ENCODE measurements around the gene MLXIPL. TPM values are rescaled to one million over a fixed set of nuclear protein-coding genes. Genes with fewer than 3 reads are reported as not detected.
A peak's percentile ranks its signal among the peaks of the same experiment; 100 is the strongest.
"Not testable (repeated sequence)": the region's sequence is repeated elsewhere in the genome, so short reads cannot be mapped to it uniquely, and the experiment has no call there.

MLXIPL gene
- total and polyA plus RNA-seq, 5 experiments from 2014 or later, result not detected

DNA sequence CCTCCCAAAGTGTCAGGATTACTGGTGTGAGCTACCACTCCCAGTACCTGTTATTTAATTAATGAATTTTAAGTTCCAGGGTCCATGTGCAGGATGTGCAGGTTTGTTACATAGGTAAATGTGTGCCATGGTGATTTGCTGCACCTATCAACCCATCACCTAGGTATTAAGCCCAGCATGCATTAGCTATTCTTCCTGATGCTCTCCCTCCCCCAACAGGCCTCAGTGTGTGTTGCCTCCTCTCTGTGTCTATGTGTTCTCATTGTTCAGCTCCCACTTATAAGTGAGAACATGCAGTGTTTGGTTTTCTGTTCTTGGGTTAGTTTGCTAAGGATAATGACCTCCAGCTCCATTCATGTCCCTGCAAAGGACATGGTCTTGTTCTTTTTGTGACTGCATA, 57.9 kb downstream of the MLXIPL start:
- H3K4me3 Mint-ChIP-seq, result peak overlapping the region; percentile 65 to 86 (median 84)
- H3K27ac Mint-ChIP-seq, result peak overlapping the region; percentile 29 to 88 (median 81)
- H3K4me1 Mint-ChIP-seq, result peaks cover 11 to 38% (median 23%) of the 10 kb centered on the region in 4 donors
- peak in 1 of 10 donors; percentile 22 for DNase-seq
- peaks cover 0 to 24% (median 0%) of the 10 kb centered on the region in 3 donors for H3K36me3 Mint-ChIP-seq
- H3K9me3 Mint-ChIP-seq, H3K27me3 Mint-ChIP-seq: not testable (repeated sequence)
- ATAC-seq, result peak; percentile 39 to 68
- POLR2A ChIA-PET, result interaction anchor here (0.6 to 2.1 kb wide), 5 partner anchors 9 to 290 kb away, joined by 3 to 16 read pairs (median 11); partner anchors contain the start of genes BAZ1B, BCL7B and TBL2

DNA sequence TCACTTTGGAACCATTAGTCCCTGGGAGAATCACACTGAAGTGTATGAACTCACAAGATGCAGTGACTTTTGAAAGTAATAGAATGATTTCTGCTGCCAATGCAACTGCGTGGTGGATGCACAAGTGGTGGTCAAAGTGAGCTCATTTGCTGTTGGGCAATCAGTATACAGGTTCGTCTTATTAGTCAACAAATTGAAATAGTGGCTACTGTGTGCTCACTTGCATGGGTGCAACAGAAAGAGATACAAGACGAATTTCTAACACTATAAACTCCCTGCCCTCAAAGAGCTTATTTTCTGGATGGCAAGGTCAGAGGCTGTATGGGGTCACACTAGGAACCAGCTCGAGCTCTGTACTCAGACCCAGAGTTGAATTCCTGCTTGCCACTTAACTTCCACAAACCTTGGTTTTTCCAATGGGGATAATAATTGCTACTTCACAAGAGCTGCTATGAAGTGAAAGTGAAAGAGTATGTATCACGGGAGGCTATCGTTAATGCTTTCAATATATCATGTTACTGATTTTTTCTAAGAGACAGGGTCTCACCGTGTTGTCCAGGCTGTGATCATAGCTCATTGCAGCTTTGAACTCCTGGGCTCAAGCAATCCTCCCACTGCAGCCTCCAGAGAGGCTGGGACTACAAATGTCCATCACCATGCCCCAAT, 58.5 kb downstream of the MLXIPL start:
- peak overlapping the region; percentile 65 to 86 (median 84) for H3K4me3 Mint-ChIP-seq
- peak overlapping the region; percentile 29 to 88 (median 82) for H3K27ac Mint-ChIP-seq
- no peak for DNase-seq
- ATAC-seq, result peak; percentile 39 to 49
- H3K36me3 Mint-ChIP-seq, result peaks cover 0 to 18% (median 0%) of the 10 kb centered on the region in 3 donors
- H3K27me3 Mint-ChIP-seq, result no peaks in the 10 kb centered on the region
- H3K9me3 Mint-ChIP-seq, result no peaks in the 10 kb centered on the region
- peaks cover 11 to 38% (median 23%) of the 10 kb centered on the region in 4 donors for H3K4me1 Mint-ChIP-seq
- POLR2A ChIA-PET, result interaction anchor here (0.6 to 2.1 kb wide), 6 partner anchors 9 to 737 kb away, joined by 3 to 16 read pairs (median 8); partner anchors contain the start of genes BAZ1B, BCL7B and TBL2

DNA sequence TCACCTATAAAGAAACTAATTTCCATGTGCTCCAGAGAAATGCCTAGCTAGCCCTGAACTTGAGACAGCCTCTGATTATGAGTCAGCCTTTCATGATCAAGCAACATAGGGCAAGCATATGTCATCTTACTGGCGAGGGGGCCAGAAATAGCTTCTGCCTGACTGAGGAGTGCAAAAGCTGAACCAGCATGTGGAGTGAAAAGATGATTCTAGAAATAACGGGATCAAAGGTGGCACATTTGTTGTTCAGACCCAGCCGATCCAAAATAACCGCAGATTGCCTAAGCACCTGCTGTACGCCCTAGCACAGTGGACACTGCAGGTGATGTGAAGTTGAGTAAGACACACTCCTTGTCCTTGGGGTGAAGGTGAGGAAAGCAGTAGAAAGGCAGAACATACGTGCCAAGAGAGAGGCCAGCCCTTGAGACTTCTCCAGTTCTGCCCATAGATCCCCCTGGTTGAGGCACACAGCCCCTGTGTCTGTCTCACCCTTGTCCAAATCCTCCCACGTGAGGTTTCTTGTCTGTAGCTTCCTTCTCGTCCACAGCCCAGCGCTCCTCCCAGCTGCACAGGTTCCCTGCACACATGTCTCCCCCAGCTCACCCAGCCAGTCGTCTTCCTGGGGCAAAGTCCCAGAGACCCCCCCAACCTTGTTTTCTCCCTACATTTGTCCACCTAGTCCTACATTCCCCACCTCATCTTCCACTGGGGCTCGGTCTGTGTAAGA, 64.0 kb downstream of the MLXIPL start:
- ATAC-seq (no peak), DNase-seq (no peak)
- Mint-ChIP-seq H3K36me3 (peaks cover 0 to 4% (median 0%) of the 10 kb centered on the region in 3 donors), H3K4me3 (peak overlapping the region in 2 of 10 donors; percentile 1 to 44), H3K27ac (peak overlapping the region in 2 of 10 donors; percentile 12 to 41), H3K4me1 (peaks cover 14 to 28% (median 22%) of the 10 kb centered on the region in 4 donors), H3K27me3 (no peaks in the 10 kb centered on the region), H3K9me3 (no peaks in the 10 kb centered on the region)
- POLR2A ChIA-PET, result interaction anchor here (0.8 to 2.9 kb wide), 3 partner anchors 8 to 38 kb away, joined by 4 to 17 read pairs (median 6); partner anchors contain the start of genes BAZ1B and TBL2

DNA sequence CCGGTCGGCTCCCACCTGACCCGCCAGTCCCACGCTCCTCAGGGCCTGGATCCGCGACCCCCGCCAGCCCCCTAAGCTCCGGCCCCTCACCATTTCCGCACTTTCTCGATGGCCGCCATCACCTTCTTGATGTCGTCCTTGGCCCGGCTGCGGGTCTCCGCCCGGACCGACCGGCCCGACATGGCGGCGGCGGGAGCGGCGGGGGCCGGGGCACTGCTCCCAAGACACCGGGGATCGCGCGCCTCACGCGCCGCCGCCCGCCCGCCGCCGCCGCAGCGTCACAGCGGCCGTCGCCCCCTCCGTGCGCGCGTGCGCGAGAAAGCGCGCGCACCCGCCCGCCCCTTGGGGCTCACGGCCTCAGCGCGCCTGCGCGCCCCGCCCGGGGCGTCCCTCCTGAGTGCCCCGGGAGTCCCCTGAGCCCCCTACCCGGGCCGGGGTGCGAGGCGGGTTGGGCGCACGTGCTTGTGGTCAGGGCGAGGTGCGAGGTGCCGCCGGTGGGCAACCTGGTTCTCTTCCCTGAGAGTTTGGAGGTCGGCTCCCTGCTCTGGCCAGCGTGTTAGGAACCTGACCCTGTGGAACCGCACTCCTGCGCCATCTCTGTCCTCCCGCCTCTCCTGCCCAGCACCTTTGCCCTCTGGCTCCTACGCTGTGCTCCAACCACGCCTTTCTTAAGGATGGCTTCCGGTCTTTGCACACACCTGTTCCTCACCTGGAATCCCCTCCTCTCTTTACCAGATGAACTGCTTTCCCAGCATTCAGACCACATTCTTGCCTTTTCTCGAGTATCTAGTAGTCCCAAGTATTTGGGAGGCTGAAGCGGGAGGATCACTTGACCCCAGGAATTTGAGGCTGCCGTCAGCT, 66.7 kb downstream of the MLXIPL start, which contains the start of gene BCL7B:
Gene BCL7B, minus strand, starts transcription at position 294 of the 861 bp plus-strand sequence. Its CDS starts 112 bp downstream, at position 182.
- Mint-ChIP-seq H3K9me3 (no peaks in the 10 kb centered on the region), H3K27me3 (no peaks in the 10 kb centered on the region), H3K36me3 (peaks cover 0 to 30% (median 0%) of the 10 kb centered on the region in 3 donors), H3K27ac (peak within 1 kb of the TSS; percentile 95 to 99 (median 98)), H3K4me1 (peaks cover 19 to 36% (median 34%) of the 10 kb centered on the region in 4 donors), H3K4me3 (peak within 1 kb of the TSS; percentile 91 to 97 (median 95))
- DNase-seq, result peak; percentile 66 to 87 (median 82)
- POLR2A ChIA-PET, result interaction anchor here (0.6 to 3.5 kb wide), 10 partner anchors 8 to 181 kb away, joined by 3 to 81 read pairs (median 10); partner anchors contain the start of genes ABHD11, BAZ1B and TBL2
- peak; percentile 62 to 67 for ATAC-seq

DNA sequence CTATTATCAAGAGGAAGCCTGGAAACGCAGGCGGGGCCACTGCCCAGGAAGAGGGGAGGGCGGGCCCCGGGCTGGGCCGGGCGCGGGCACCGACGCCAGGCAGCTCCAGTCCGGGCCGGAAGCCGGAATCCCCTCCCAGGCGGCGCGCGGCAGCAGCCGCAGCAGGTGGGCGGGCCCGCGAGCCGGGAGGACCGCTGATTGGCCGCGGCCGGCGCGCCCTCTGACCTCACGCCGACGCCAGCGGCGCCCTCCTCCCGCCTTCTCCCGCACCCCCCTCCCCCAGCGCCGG, 67.3 kb downstream of the MLXIPL start:
- peaks cover 20 to 38% (median 35%) of the 10 kb centered on the region in 4 donors for H3K4me1 Mint-ChIP-seq
- ATAC-seq, result peak; percentile 90 to 93
- H3K27me3 Mint-ChIP-seq, result no peaks in the 10 kb centered on the region
- H3K27ac Mint-ChIP-seq, result peak overlapping the region in 9 of 10 donors; percentile 92 to 98 (median 95)
- POLR2A ChIA-PET, result interaction anchor here (0.8 to 3.5 kb wide), 8 partner anchors 9 to 182 kb away, joined by 3 to 81 read pairs (median 10); partner anchors contain the start of genes ABHD11, BAZ1B and TBL2
- peak; percentile 85 to 93 (median 90) for DNase-seq
- H3K36me3 Mint-ChIP-seq, result peaks cover 0 to 36% (median 2%) of the 10 kb centered on the region in 3 donors
- peak overlapping the region; percentile 89 to 97 (median 94) for H3K4me3 Mint-ChIP-seq
- H3K9me3 Mint-ChIP-seq, result no peaks in the 10 kb centered on the region

DNA sequence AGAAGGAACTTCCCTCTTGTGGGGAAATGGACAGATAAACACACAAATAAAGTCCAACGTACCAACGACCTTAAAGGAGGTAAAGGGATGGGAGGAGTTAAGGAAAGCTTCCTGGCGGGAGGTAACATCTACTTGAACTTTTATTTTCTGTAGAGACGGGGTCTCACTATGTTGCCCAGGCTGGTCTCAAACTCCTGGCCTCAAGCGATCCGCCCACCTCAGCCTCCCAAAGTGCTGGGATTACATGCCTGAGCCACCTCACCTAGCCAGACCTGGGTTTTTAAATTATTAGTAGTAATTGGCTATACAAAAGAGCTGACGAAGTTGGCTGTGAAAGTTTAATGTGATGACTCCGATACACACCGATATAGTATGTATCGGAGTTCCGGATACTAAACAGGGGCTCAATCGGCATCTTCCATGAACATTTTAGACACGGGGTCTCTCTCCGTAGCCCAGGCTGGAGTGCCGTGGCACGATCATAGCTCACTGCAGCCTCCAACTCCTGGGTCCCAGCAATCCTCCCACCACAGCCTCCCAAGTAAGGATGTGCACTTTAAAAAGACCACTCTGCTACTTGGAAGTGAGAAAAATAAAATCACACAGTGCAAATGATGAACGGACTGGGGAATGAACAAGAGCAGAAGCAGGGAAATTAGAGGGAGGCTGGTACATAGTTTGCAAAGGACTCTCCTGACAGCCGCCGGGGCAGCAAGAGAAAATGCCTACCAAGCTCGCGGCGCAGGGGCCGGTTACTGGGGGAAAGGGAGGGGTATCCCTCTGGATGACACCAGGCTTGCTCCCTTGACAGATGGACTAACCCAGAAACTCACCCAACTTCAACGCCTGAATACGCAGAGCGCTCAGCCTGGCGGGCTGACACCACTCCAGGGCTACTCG, 67.9 kb downstream of the MLXIPL start:
- H3K4me1 Mint-ChIP-seq, result peaks cover 20 to 40% (median 36%) of the 10 kb centered on the region in 4 donors
- no peaks in the 10 kb centered on the region for H3K9me3 Mint-ChIP-seq
- peak overlapping the region; percentile 88 to 95 (median 93) for H3K4me3 Mint-ChIP-seq
- POLR2A ChIA-PET, result interaction anchor here (0.8 to 3.5 kb wide), 8 partner anchors 10 to 182 kb away, joined by 3 to 81 read pairs (median 10); partner anchors contain the start of genes ABHD11, BAZ1B and TBL2
- H3K27me3 Mint-ChIP-seq, result no peaks in the 10 kb centered on the region
- peak overlapping the region; percentile 86 to 98 (median 94) for H3K27ac Mint-ChIP-seq
- no peak for DNase-seq
- no peak for ATAC-seq
- H3K36me3 Mint-ChIP-seq, result peaks cover 0 to 42% (median 7%) of the 10 kb centered on the region in 3 donors

DNA sequence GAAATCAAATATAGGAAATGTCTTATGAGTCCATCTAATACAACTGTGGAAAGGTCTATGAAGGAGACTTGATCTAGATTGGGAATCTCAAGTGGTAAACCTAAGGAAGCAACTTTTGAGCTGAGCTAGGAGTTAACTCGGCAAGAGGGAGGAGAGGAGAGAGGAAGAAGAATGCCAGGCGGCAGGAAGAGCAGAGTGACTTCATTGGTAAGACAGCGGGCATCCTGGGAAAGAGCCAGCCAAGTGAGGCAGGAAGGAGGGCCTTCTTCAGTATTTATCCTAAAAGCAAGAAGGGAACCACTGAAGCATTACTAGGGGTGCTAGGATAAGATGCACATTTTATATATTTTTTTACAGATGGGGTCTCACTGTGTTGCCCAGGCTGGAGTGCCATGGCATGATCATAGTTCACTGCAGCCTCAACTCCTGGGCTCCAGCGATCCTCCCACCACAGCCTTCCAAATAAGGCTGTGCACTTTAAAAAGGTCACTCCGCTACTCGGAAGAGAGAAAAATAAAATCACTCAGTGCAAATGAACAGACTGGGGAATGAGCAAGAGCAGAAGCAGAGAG, 68.8 kb downstream of the MLXIPL start:
- no peak for DNase-seq
- Mint-ChIP-seq H3K27ac (peak overlapping the region; percentile 80 to 98 (median 94)), H3K27me3 (no peaks in the 10 kb centered on the region), H3K36me3 (peaks cover 0 to 51% (median 10%) of the 10 kb centered on the region in 3 donors), H3K4me1 (peaks cover 20 to 44% (median 38%) of the 10 kb centered on the region in 4 donors), H3K4me3 (peak overlapping the region; percentile 88 to 95 (median 93)), H3K9me3 (no peaks in the 10 kb centered on the region)
- POLR2A ChIA-PET, result interaction anchor here (1.3 to 3.5 kb wide), 2 partner anchors 33 to 34 kb away, joined by 4 to 81 read pairs; partner anchors contain the start of gene BAZ1B
- ATAC-seq, result no peak

DNA sequence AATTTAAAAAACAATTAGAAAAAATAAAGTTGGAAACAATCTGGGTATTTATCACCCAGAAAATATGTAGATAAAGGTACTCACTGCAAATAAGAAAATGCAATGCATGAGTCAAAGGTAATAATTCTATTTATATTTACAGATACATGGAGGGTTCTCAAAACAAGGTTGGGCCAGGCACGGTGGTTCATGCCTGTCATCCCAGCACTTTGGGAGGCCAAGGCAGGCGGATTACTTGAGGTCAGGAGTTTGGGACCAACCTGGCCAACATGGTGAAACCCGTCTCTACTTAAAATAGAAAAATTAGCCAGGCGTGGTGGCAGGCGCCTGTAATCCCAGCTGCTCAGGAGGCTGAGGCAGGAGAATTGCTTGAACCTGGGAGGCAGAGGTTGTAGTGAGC, 74.2 kb downstream of the MLXIPL start:
- peaks cover 0 to 86% (median 18%) of the 10 kb centered on the region in 3 donors for H3K36me3 Mint-ChIP-seq
- POLR2A ChIA-PET, result interaction anchor here (1.3 kb wide), 1 partner anchor 28 kb away, joined by 3 read pairs; the partner anchor contains the start of gene BAZ1B

DNA sequence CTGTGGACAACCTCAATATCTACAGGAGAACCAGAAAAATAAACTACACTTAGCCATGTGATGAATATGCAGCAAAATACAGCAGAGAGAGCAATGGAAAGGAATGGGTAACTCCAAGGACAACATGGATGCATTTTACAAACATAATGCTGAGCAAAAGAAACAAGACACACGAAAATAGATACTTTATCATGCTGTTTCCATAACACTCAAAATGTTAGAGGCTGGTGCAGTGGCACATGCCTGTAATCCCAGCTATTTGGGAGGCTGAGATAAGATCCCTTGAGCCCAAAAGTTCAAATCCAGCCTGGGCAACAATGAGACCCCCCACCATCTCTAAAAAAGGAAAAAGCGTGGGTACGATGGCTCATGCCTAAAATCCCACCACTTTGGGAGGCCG, 75.1 kb downstream of the MLXIPL start:
- POLR2A ChIA-PET, result interaction anchor here (1.3 kb wide), 1 partner anchor 27 kb away, joined by 3 read pairs; the partner anchor contains the start of gene BAZ1B
- Mint-ChIP-seq H3K36me3 (peaks cover 0 to 80% (median 18%) of the 10 kb centered on the region in 3 donors), H3K4me3 (no peak overlapping the region), H3K9me3 (no peaks in the 10 kb centered on the region), H3K27ac (peak overlapping the region in 4 of 10 donors; percentile 3 to 77 (median 54)), H3K27me3 (no peaks in the 10 kb centered on the region), H3K4me1 (peaks cover 13 to 52% (median 29%) of the 10 kb centered on the region in 4 donors)
- DNase-seq (no peak), ATAC-seq (no peak)

More for the DNA sequence above, 74.2 kb downstream of the MLXIPL start:
- H3K9me3 Mint-ChIP-seq, H3K27me3 Mint-ChIP-seq, DNase-seq, H3K27ac Mint-ChIP-seq, ATAC-seq, H3K4me3 Mint-ChIP-seq: not testable (repeated sequence)
- H3K4me1 Mint-ChIP-seq, result peaks cover 16 to 54% (median 37%) of the 10 kb centered on the region in 4 donors

DNA sequence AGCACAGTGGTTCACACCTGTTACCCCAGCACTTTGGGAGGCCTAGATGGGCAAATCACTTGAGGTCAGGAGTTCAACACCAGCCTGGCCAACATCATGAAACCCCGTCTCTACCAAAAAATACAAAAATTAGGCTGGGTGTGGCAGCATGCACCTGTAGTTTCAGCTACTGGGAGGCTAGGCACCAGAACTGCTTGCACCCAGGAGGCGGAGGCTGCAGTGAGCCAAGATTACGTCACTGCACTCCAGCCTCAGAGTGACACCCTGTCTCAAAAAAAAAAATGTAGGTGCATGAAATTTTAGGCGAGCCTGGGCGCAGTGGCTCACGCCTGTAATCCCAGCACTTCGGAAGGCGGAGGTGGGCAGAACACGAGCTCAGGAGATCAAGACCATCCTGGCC, 76.5 kb downstream of the MLXIPL start:
- Mint-ChIP-seq H3K4me3 (no peak overlapping the region), H3K4me1 (peaks cover 16 to 54% (median 30%) of the 10 kb centered on the region in 4 donors), H3K9me3 (no peaks in the 10 kb centered on the region), H3K36me3 (peaks cover 0 to 78% (median 18%) of the 10 kb centered on the region in 3 donors), H3K27ac (peak overlapping the region in 2 of 10 donors; percentile 36 to 53), H3K27me3 (no peaks in the 10 kb centered on the region)
- DNase-seq (no peak), ATAC-seq (no peak)
- POLR2A ChIA-PET, result interaction anchor here (2.2 kb wide), 1 partner anchor 9 kb away, joined by 10 read pairs; the partner anchor contains the start of gene BCL7B
